Panc1 (cell line): Measurements from ENCODE around the gene VAT1. TPM values are rescaled to one million over a fixed set of nuclear protein-coding genes. Genes with fewer than 3 reads are reported as not detected.
"Not testable (repeated sequence)": the region's sequence is repeated elsewhere in the genome, so short reads cannot be mapped to it uniquely, and the experiment has no call there.

Experiments
- ATAC-seq: fragments of 200-7000 bp; cut with Tn5 transposase; 2 replicates; pipeline ENCODE4 v1.9.1; 2020; ENCODE audit warnings: mild to moderate bottlenecking, moderate library complexity
- BruUV-seq: library from RNA; stranded (reverse); fragments of 400-500 nt; replicated peaks from 2 replicates; lab custom pipeline; 2021; lab: Mats Ljungman, UMichigan
- CTCF ChIA-PET: fragments of 300-600 bp; sonication (Branson Sonifier 250); formaldehyde crosslinking; loops from one replicate; lab custom pipeline; 2022; ENCODE audit warnings: antibody characterized with exemption; lab: Charles Lee
- POLR2A ChIA-PET: fragments of 300-600 bp; sonication (Branson Sonifier 250); formaldehyde crosslinking; loops from one replicate; lab custom pipeline; 2022; ENCODE audit warnings: antibody characterized with exemption; lab: Charles Lee
- DNase-seq: peaks from one replicate; pipeline ENCODE4 v3.0.0-alpha.2; 2010; ENCODE audit warnings: low read depth, low spot score
- H3K27ac ChIP-seq: 2 replicates; pipeline ENCODE4 v1.5.1; 2011; ENCODE audit warnings: mild to moderate bottlenecking, low read length, inconsistent platforms
- H3K27me3 ChIP-seq: fragments of 200-500 bp; sonication (Bioruptor generic); 2 replicates; pipeline ENCODE4 v1.6.0; 2014; ENCODE audit warnings: low read length, inconsistent platforms; ENCODE audit not compliant: control insufficient read depth, insufficient read depth
- H3K36me3 ChIP-seq: fragments of 200-500 bp; sonication (Bioruptor generic); 2 replicates; pipeline ENCODE4 v1.5.1; 2014; ENCODE audit warnings: inconsistent platforms, mild to moderate bottlenecking, low read length, moderate library complexity; ENCODE audit not compliant: control insufficient read depth, insufficient read depth
- H3K4me1 ChIP-seq: 2 replicates; pipeline ENCODE4 v1.5.1; 2011; ENCODE audit warnings: inconsistent platforms, mild to moderate bottlenecking, low read length, moderate library complexity; ENCODE audit not compliant: control insufficient read depth, insufficient read depth
- H3K4me3 ChIP-seq, 2 experiments: 2 replicates each; pipeline ENCODE4 v1.5.1; 2011 to 2012; ENCODE audit warnings: low read depth in 2 of 2, low read length in 2 of 2, mild to moderate bottlenecking in 2 of 2, inconsistent platforms in 1 of 2, moderate library complexity in 1 of 2
- H3K9me3 ChIP-seq: fragments of 200-500 bp; sonication (Bioruptor generic); 2 replicates; pipeline ENCODE4 v1.5.1; 2014; ENCODE audit warnings: low read depth, mild to moderate bottlenecking, inconsistent platforms, low read length, moderate library complexity; ENCODE audit not compliant: control insufficient read depth, insufficient read depth
- CTCF ChIP-seq: fragments of 450-650 bp; IDR thresholded peaks from 2 replicates; pipeline ENCODE4 v1.5.1; 2017; ENCODE audit warnings: mild to moderate bottlenecking
- POLR2AphosphoS5 ChIP-seq: IDR thresholded peaks from 2 replicates; pipeline ENCODE4 v1.6.1; 2012; ENCODE audit warnings: mild to moderate bottlenecking, low read depth, low read length, moderate library complexity
- SIN3A ChIP-seq: IDR thresholded peaks from 2 replicates; pipeline ENCODE4 v1.6.1; 2012; ENCODE audit warnings: low read depth, mild to moderate bottlenecking, low read length, moderate library complexity, borderline replicate concordance; ENCODE audit not compliant: insufficient read depth
- TCF7L2 ChIP-seq: IDR thresholded peaks from 2 replicates; pipeline ENCODE4 v1.6.1; 2011; ENCODE audit warnings: mild to moderate bottlenecking, low read depth, low read length, inconsistent platforms
- in situ Hi-C: cut with HindIII; loops from 2 replicates; pipeline ENCODE4 v1.10.0; 2016; ENCODE audit warnings: low sequenced_read_pairs, low pct_unique_long_range_greater_than_20kb
- intact Hi-C: fragments of 100-400 bp; cut with micrococcal nuclease; formaldehyde crosslinking; loops from one replicate; pipeline ENCODE4 v1.10.0; 2022; ENCODE audit not compliant: unreplicated experiment
- total RNA-seq: library from RNA; stranded (reverse); gene quantifications from one replicate; pipeline ENCODE4 v1.2.1, GENCODE V29; 2021; ENCODE audit not compliant: unreplicated experiment
- TF ChIP-seq, protein P1 (sequence below), 2 experiments: IDR thresholded peaks; 2 replicates each; pipeline ENCODE4 v1.6.1; 2011 to 2012; ENCODE audit warnings: low read depth in 2 of 2, control low read depth in 1 of 2, low read length in 1 of 2, mild to moderate bottlenecking in 1 of 2, moderate library complexity in 1 of 2; ENCODE audit not compliant: insufficient read depth in 1 of 2

Gene VAT1
- total RNA-seq, 1 experiment from 2014 or later = 169 TPM

GRCh38 chr17:42975701-42976100 is 46.5 kb downstream of the VAT1 start:
- CTCF ChIA-PET = not testable (repeated sequence)

GRCh38 chr17:42975265-42975664 is 46.9 kb downstream of the VAT1 start:
- CTCF ChIA-PET = interaction anchor here (0.6 kb wide), 1 partner anchor 151 kb away, joined by 3 read pairs; the partner anchor contains the start of gene BECN1
- POLR2A ChIA-PET = interaction anchor here (0.7 kb wide), 1 partner anchor 18 kb away, joined by 10 read pairs; no protein-coding TSS in a partner anchor
- in situ Hi-C loops = no loop called here
- no peaks in the 10 kb centered on the region for H3K27me3 ChIP-seq
- no peak for DNase-seq
- no peak overlapping the region for H3K4me3 ChIP-seq
- intact Hi-C loops = no loop called here
- TF ChIP-seq, protein P1, sequence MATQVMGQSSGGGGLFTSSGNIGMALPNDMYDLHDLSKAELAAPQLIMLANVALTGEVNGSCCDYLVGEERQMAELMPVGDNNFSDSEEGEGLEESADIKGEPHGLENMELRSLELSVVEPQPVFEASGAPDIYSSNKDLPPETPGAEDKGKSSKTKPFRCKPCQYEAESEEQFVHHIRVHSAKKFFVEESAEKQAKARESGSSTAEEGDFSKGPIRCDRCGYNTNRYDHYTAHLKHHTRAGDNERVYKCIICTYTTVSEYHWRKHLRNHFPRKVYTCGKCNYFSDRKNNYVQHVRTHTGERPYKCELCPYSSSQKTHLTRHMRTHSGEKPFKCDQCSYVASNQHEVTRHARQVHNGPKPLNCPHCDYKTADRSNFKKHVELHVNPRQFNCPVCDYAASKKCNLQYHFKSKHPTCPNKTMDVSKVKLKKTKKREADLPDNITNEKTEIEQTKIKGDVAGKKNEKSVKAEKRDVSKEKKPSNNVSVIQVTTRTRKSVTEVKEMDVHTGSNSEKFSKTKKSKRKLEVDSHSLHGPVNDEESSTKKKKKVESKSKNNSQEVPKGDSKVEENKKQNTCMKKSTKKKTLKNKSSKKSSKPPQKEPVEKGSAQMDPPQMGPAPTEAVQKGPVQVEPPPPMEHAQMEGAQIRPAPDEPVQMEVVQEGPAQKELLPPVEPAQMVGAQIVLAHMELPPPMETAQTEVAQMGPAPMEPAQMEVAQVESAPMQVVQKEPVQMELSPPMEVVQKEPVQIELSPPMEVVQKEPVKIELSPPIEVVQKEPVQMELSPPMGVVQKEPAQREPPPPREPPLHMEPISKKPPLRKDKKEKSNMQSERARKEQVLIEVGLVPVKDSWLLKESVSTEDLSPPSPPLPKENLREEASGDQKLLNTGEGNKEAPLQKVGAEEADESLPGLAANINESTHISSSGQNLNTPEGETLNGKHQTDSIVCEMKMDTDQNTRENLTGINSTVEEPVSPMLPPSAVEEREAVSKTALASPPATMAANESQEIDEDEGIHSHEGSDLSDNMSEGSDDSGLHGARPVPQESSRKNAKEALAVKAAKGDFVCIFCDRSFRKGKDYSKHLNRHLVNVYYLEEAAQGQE (IDR thresholded peaks at IDR 0.05; ENCODE audit: insufficient read depth in 1 of 2, low read depth in 2 of 2, low read length in 1 of 2) = no peak
- TF ChIP-seq TCF7L2 = no peak
- no peak for TF ChIP-seq SIN3A
- no peak for TF ChIP-seq CTCF
- TF ChIP-seq POLR2AphosphoS5 = no peak
- H3K4me1 ChIP-seq = peaks cover 5% of the 10 kb centered on the region; the same call in 1 of the 2 replicates
- H3K9me3 ChIP-seq = no peaks in the 10 kb centered on the region
- H3K27ac ChIP-seq = no peak overlapping the region
- no peak for ATAC-seq
- H3K36me3 ChIP-seq = no peaks in the 10 kb centered on the region
- BruUV-seq = no TSS peak

More at GRCh38 chr17:42975701-42976100, 46.5 kb downstream of the VAT1 start:
- in situ Hi-C loops, H3K36me3 ChIP-seq, H3K27me3 ChIP-seq, H3K27ac ChIP-seq, ATAC-seq, H3K4me1 ChIP-seq, intact Hi-C loops, H3K9me3 ChIP-seq, DNase-seq, BruUV-seq, H3K4me3 ChIP-seq, POLR2A ChIA-PET: not testable (repeated sequence)

- POLR2A ChIA-PET, CTCF ChIA-PET, ATAC-seq, BruUV-seq, in situ Hi-C loops, H3K9me3 ChIP-seq, DNase-seq, intact Hi-C loops, H3K27ac ChIP-seq, H3K4me1 ChIP-seq, H3K27me3 ChIP-seq, H3K4me3 ChIP-seq, H3K36me3 ChIP-seq: not testable (repeated sequence)
Observed at GRCh38 chr17:42973323-42973722, 48.9 kb downstream of the VAT1 start.
